ENCODE measurements around the gene SLC25A42. TPM values are rescaled to one million over a fixed set of nuclear protein-coding genes. Genes with fewer than 3 reads are reported as not detected.

Gene SLC25A42
- total and polyA plus RNA-seq, 2 donors (not counting 3 experiments of a cell fraction or from before 2014, with no cell fraction given) = 6.2 to 6.3 TPM

- no peak for FAIRE-seq
Measured at GRCh38 chr19:19076476-19076875, 12.7 kb downstream of the SLC25A42 start.

More at GRCh38 chr19:19076476-19076875, 12.7 kb downstream of the SLC25A42 start:
- no peaks in the 10 kb centered on the region for H3K9me1 ChIP-seq (replicated peaks; ENCODE audit: control insufficient read depth, extremely low read depth, insufficient read depth, low read length)
- no peak overlapping the region for H3K4me3 ChIP-seq (replicated peaks in 1 of 3; ENCODE audit: insufficient read depth in 1 of 3, low read depth in 1 of 3, low read length in 3 of 3)
- DNase-seq (ENCODE audit: low read depth, low spot score) = no peak
- CTCF ChIA-PET = no interaction called here
- no peak for TF ChIP-seq POLR2AphosphoS5 (IDR thresholded peaks at IDR 0.05; ENCODE audit: insufficient read depth, low read depth, low read length)
- TF ChIP-seq GATA2 (IDR thresholded peaks at IDR 0.05; ENCODE audit: insufficient read depth, insufficient read length, low read depth, low read length) = no peak
- TF ChIP-seq POLR2A (IDR thresholded peaks at IDR 0.05; ENCODE audit: low read depth, low read length) = no peak
- TF ChIP-seq EZH2 (IDR thresholded peaks at IDR 0.05; ENCODE audit: borderline replicate concordance, low read depth, low read length, severe bottlenecking) = no peak
- TF ChIP-seq JUN (IDR thresholded peaks at IDR 0.05; ENCODE audit: borderline replicate concordance, insufficient read depth, insufficient read length, low read depth) = no peak
- no peak for TF ChIP-seq CTCF (IDR thresholded peaks at IDR 0.05; ENCODE audit: extremely low read depth in 1 of 2, insufficient read depth in 1 of 2, low read depth in 1 of 2, low read length in 2 of 2)
- TF ChIP-seq MAX (IDR thresholded peaks at IDR 0.05; ENCODE audit: insufficient read depth, insufficient read length) = no peak
- TF ChIP-seq FOS (IDR thresholded peaks at IDR 0.05; ENCODE audit: borderline replicate concordance, insufficient read depth, low read length) = no peak
- TF ChIP-seq MYC (IDR thresholded peaks at IDR 0.05; ENCODE audit: low read depth, low read length) = no peak
- H3K36me3 ChIP-seq (ENCODE audit: control insufficient read depth in 2 of 2, extremely low read depth in 1 of 2, insufficient read depth in 2 of 2, low read length in 2 of 2) = no peaks in the 10 kb centered on the region
- POLR2A ChIA-PET = no interaction called here
- no peaks in the 10 kb centered on the region for H3K4me1 ChIP-seq (ENCODE audit: control insufficient read depth, extremely low read depth, insufficient read depth, low read length)
- intact Hi-C loops (cut with micrococcal nuclease) (no loop called here), dilution Hi-C loops (cut with MboI; ENCODE audit: extremely low pct_ligation_motif_present, low sequenced_read_pairs) (no loop called here)
- no peak overlapping the region for H2AFZ ChIP-seq (ENCODE audit: low read depth, low read length)
- H3K27me3 ChIP-seq (ENCODE audit: control insufficient read depth in 2 of 2, insufficient read depth in 2 of 2, low read length in 2 of 2) = no peaks in the 10 kb centered on the region
- no peak overlapping the region for H3K27ac ChIP-seq (ENCODE audit: insufficient read depth, low read depth, low read length)
- no peaks in the 10 kb centered on the region for H3K79me2 ChIP-seq (ENCODE audit: control insufficient read depth, insufficient read depth, low read length)
- H3K9ac ChIP-seq (replicated peaks; ENCODE audit: extremely low read depth, insufficient read depth, low read length) = no peak overlapping the region
- H3K9me3 ChIP-seq (replicated peaks; ENCODE audit: control insufficient read depth, insufficient read depth, low read length) = no peaks in the 10 kb centered on the region
- H4K20me1 ChIP-seq (replicated peaks; ENCODE audit: control insufficient read depth, extremely low read depth, insufficient read depth, low read length) = no peaks in the 10 kb centered on the region
- H3K4me2 ChIP-seq (ENCODE audit: insufficient read depth, low read length) = no peak overlapping the region
- no TSS peak for BruUV-seq (replicated peaks)
